ENCODE data around the gene RPS19.

DNA sequence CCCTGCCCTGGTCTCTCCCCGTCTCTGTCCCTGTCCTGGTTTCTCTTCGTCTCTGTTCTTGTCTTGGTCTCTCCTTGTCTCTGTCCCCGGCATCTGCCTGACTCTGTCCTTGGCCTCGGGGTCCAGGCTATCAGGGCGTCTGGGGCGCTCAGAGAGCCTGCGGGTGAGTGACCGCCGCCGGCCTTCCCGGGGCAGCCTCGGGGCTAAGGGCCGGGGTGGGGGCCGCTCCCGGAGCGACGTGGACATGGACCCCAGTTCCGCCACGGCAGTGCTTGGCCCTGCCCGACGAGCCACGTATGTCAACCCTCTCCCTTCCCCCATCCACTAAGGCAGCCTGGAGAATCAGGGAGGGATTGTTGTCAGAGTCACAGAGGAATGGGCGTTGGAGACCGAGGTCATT, 37.8 kb downstream of the RPS19 start:
- TF ChIP-seq, protein P1, sequence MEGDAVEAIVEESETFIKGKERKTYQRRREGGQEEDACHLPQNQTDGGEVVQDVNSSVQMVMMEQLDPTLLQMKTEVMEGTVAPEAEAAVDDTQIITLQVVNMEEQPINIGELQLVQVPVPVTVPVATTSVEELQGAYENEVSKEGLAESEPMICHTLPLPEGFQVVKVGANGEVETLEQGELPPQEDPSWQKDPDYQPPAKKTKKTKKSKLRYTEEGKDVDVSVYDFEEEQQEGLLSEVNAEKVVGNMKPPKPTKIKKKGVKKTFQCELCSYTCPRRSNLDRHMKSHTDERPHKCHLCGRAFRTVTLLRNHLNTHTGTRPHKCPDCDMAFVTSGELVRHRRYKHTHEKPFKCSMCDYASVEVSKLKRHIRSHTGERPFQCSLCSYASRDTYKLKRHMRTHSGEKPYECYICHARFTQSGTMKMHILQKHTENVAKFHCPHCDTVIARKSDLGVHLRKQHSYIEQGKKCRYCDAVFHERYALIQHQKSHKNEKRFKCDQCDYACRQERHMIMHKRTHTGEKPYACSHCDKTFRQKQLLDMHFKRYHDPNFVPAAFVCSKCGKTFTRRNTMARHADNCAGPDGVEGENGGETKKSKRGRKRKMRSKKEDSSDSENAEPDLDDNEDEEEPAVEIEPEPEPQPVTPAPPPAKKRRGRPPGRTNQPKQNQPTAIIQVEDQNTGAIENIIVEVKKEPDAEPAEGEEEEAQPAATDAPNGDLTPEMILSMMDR (IDR thresholded peaks at IDR 0.05) = no peak
- no peak for TF ChIP-seq POLR2A (IDR thresholded peaks at IDR 0.05)
- no peak for TF ChIP-seq EP300 (IDR thresholded peaks at IDR 0.05)
- TF ChIP-seq POLR2AphosphoS5 (IDR thresholded peaks at IDR 0.05) = no peak

All from suprapubic skin (tissue), 4 donors.